C4-2B (cell line): ENCODE measurements around the gene ADGRA1.

Experiments used
- H3K27ac ChIP-seq: fragments of 450-650 bp; 2 replicates; pipeline ENCODE4 v1.5.1; 2017
- ZFX ChIP-seq: fragments of 450-650 bp; IDR thresholded peaks from 2 replicates; pipeline ENCODE4 v1.6.1; 2017
- TF ChIP-seq, protein P1 (sequence below): fragments of 450-650 bp; conservative IDR thresholded peaks from 2 replicates; pipeline ENCODE4 v1.5.1; 2017; ENCODE audit warnings: mild to moderate bottlenecking

The ADGRA1 gene

DNA sequence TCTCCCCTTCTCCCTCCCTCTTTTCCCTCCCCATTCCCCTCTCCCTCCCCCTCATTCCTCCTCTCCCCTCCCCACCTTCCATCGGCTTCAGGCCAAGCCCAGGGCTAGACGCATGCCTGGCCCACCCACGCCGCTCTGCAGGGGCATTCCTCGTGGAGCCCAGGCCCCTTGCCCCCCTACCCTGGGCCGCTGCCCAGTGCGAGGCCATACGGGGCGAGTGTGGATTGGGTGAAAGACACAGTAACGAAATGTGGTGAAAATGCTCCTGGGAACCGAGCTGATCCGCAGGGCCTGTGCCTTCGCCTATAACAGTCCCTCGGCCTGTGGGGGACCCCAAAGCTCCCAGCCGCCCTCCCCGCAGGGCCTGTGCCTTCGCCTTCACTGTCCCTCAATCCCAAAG is 28.3 kb downstream of the ADGRA1 start:
- H3K27ac ChIP-seq = no peak overlapping the region
- TF ChIP-seq ZFX = no peak
- TF ChIP-seq, protein P1, sequence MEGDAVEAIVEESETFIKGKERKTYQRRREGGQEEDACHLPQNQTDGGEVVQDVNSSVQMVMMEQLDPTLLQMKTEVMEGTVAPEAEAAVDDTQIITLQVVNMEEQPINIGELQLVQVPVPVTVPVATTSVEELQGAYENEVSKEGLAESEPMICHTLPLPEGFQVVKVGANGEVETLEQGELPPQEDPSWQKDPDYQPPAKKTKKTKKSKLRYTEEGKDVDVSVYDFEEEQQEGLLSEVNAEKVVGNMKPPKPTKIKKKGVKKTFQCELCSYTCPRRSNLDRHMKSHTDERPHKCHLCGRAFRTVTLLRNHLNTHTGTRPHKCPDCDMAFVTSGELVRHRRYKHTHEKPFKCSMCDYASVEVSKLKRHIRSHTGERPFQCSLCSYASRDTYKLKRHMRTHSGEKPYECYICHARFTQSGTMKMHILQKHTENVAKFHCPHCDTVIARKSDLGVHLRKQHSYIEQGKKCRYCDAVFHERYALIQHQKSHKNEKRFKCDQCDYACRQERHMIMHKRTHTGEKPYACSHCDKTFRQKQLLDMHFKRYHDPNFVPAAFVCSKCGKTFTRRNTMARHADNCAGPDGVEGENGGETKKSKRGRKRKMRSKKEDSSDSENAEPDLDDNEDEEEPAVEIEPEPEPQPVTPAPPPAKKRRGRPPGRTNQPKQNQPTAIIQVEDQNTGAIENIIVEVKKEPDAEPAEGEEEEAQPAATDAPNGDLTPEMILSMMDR = no peak

DNA sequence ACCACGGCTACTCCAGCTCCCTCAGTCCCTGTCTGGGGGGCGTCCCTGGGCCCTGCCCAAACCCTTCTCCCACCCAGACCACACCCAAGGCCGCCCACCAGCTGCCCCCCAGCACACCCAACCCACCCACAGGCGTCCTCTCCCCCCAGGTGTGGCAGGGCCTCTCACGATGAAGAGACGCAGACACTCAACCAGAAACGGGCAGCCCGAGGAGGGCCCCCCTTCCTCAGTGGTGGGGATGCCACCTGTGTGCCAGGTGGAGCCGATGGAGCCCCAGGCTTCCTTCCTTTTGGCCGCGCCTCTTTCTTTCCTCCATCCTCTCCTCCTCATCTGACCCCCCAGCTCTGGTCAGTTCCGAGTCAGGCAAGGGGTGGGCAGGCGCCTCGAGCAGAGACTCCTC is 28.7 kb downstream of the ADGRA1 start:
- H3K27ac ChIP-seq = no peak overlapping the region
- TF ChIP-seq ZFX = no peak
- TF ChIP-seq, protein P1 = no peak

DNA sequence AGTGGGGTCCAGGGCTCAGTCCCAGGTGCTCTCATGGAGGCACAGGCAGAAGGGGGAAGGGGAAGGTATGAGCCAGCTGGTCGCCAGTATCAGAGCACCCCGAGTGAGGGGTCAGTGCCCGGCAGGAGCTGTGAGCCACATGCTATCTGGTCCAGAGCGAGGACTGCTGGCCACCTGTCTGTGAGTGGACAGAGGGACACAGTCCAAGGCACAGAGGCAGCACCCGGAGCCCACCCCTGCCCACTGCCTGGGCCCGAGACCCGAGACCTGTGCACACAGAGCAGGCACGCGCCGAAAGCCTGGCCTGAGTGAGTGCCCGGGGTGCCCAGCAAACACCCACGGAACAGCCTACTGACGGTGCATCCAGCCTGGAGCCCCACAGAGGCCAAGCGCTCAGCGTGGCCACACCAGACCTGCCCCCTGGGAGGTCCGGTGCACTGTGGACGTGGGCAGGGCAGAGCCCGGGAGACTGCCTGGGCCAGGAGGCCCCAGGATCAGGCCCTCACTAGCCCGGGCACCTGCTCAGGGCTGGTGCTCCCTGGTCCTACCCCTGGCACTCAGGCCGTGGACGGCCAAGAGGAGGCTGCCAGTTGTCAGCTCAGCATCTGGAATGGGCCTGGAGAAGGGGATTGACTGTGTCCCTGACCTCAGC is 29.4 kb downstream of the ADGRA1 start:
- TF ChIP-seq ZFX = no peak
- TF ChIP-seq, protein P1 = no peak
- H3K27ac ChIP-seq = no peak overlapping the region

DNA sequence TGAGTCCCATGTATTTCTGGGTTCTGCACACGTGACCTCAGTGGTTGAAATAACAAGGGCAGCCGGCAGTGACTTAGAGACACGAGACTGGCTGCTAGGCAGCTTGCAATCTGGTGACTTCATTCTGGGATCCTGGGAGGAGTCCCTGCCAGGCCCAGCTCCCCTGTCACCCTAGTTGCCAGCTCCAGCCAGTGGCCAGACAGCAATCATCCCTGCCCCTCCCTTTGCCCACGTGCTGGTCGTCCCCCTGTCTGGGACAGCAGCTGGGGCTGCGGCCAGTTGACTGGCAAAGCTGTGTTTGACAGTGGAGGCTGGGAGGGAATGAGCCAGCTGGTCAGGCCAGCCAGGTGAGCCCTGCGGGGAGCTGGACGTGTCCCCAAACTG is 30.0 kb downstream of the ADGRA1 start:
- TF ChIP-seq ZFX = no peak
- TF ChIP-seq, protein P1 = no peak
- no peak overlapping the region for H3K27ac ChIP-seq

DNA sequence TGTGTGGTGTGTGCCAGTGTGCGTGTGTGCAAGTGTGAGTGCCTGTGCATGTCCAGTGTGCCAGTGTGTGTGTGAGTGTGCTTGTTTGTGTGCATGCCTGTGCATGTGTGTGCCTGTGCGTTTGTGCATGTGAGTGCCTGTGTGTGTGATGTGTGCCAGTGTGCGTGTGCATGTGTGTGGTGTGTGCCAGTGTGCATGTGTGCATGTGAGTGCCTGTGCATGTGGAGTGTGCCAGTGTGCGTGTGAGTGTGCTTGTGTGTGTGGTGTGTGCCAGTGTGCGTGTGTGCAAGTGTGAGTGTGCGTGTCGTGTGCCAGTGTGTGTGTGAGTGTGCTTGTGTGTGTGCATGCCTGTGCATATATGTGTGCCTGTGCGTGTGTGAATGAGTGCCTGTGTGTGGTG is 33.8 kb downstream of the ADGRA1 start:
- H3K27ac ChIP-seq = no peak overlapping the region
- TF ChIP-seq ZFX = no peak
- TF ChIP-seq, protein P1 = no peak

DNA sequence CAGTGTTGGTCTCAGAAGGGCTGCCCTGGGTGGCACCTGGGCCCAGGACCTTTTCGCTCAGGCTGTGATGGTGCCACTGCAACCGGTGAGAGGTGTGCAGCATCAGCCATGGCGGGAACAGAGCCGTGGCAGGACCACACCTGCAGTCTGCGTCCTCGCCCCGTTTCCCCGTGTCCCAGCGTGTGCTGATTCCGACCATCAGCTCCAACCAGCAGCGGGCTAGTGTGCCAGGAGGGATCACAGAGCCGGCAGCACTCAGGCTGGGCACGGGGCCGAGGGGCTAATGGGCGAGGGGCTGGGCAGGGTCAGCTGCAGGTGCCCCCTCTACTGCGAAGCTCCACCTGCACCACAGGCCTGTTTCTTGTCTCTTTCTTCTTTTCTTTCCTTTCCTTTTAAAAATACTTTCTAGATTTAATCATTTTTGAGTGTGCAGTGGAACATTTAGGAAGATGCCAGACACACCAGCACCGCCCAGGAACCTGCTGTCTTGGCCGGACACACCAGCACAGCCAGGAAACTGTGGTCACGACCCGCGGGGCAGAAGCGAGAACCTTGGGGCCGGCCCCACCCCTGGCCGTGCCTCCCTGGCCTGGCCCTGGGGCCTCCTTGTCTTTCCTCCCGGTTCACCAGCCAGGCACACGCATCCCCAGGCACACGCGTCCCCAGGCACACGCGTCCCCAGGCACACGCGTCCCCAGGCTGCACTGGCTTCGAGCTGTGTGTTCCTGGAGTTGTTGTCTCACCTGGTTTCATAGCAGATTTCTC is 34.6 kb downstream of the ADGRA1 start:
- H3K27ac ChIP-seq = no peak overlapping the region
- TF ChIP-seq, protein P1 = no peak
- TF ChIP-seq ZFX = no peak

DNA sequence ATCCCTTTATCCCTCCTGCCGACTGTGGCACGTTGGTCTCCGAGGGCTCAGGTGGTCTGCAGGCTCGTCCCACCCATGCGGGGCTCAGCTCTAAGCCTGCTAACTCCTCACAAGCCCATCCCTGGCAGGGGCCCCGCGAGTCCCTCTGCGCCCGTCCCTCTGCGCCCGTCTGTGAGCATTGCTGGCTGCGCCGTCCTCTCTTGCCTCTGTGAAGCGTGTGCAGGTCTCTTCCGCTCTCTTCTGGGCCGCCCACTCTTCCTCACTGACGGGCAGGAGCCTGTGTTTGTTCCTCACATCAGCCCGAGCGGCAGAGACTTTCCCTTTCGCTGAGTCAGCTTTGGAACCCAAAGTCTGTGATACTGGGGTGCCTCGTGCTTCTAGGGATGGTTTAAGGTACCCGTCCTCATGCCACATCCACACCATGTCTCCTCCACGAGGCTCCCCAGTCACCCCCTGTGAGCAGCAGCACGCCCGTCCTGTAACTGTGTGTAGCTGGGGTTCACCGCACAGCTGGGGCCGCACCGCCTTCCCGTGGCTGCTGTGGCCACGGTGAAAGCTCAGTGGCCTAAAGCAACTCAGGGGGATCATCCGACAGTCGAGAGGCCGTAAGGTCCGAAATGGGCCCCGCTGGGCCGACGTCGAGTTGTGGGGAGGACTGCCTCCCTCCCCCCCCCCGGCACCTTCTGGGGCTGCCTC is 35.5 kb downstream of the ADGRA1 start:
- no peak for TF ChIP-seq ZFX
- TF ChIP-seq, protein P1 = no peak
- H3K27ac ChIP-seq = no peak overlapping the region
